GM19452 (cell line): ENCODE measurements around the gene EXTL2.
"Not testable (repeated sequence)": the region's sequence is repeated elsewhere in the genome, so short reads cannot be mapped to it uniquely, and the experiment has no call there.

Source experiments
- ATAC-seq: cut with Tn5 transposase; IDR thresholded peaks from one replicate; pipeline ENCODE4 v1.9.1; 2021; ENCODE audit not compliant: unreplicated experiment

The EXTL2 gene

GRCh38 chr1:100903777-100904176 is 9.1 kb upstream of the EXTL2 start:
- no peak for ATAC-seq

- ATAC-seq = no peak
These were observed 7.7 kb upstream of the EXTL2 start for GRCh38 chr1:100902365-100902764.

GRCh38 chr1:100896481-100896982 is 1.9 kb upstream of the EXTL2 start:
- peak; percentile 48 for ATAC-seq

GRCh38 chr1:100895540-100896480 is 1.2 kb upstream of the EXTL2 start, which contains the start of gene SLC30A7:
TSS of gene SLC30A7 (plus strand) at chr1:100896090. CDS start at chr1:100896263, 173 bp downstream.
- ATAC-seq = peak; percentile 75

GRCh38 chr1:100893718-100894117 is 924 bp downstream of the EXTL2 start:
- ATAC-seq = no peak

GRCh38 chr1:100892554-100892953 is 2.1 kb downstream of the EXTL2 start:
- no peak for ATAC-seq

GRCh38 chr1:100891380-100891779 is 3.3 kb downstream of the EXTL2 start:
- no peak for ATAC-seq

- not testable (repeated sequence) for ATAC-seq
These were observed 4.7 kb downstream of the EXTL2 start for GRCh38 chr1:100889869-100890482.

GRCh38 chr1:100889007-100889406 is 5.6 kb downstream of the EXTL2 start:
- not testable (repeated sequence) for ATAC-seq

- no peak for ATAC-seq
These were observed 10.7 kb downstream of the EXTL2 start for GRCh38 chr1:100883963-100884362.

GRCh38 chr1:100882698-100883097 is 11.9 kb downstream of the EXTL2 start:
- no peak for ATAC-seq

- ATAC-seq = no peak
These were observed 13.0 kb downstream of the EXTL2 start for GRCh38 chr1:100881687-100882086.

GRCh38 chr1:100879422-100879821 is 15.2 kb downstream of the EXTL2 start:
- ATAC-seq = no peak

- ATAC-seq = no peak
These were observed 18.4 kb downstream of the EXTL2 start for GRCh38 chr1:100876291-100876690.

GRCh38 chr1:100875228-100875627 is 19.4 kb downstream of the EXTL2 start:
- ATAC-seq = no peak

- no peak for ATAC-seq
These were observed 20.2 kb downstream of the EXTL2 start for GRCh38 chr1:100874433-100874832.

GRCh38 chr1:100869996-100870395 is 24.6 kb downstream of the EXTL2 start:
- ATAC-seq = no peak

- ATAC-seq = no peak
These were observed 26.2 kb downstream of the EXTL2 start for GRCh38 chr1:100868364-100868995.

- no peak for ATAC-seq
These were observed 27.8 kb downstream of the EXTL2 start for GRCh38 chr1:100866901-100867206.

GRCh38 chr1:100866041-100866900 is 28.4 kb downstream of the EXTL2 start:
- ATAC-seq = no peak

- ATAC-seq = no peak
These were observed 32.1 kb downstream of the EXTL2 start for GRCh38 chr1:100862591-100862990.
